ENCODE results near the gene SPAST.
"Not testable (repeated sequence)": the region's sequence is repeated elsewhere in the genome, so short reads cannot be mapped to it uniquely, and the experiment has no call there.

Gene SPAST, protein sequence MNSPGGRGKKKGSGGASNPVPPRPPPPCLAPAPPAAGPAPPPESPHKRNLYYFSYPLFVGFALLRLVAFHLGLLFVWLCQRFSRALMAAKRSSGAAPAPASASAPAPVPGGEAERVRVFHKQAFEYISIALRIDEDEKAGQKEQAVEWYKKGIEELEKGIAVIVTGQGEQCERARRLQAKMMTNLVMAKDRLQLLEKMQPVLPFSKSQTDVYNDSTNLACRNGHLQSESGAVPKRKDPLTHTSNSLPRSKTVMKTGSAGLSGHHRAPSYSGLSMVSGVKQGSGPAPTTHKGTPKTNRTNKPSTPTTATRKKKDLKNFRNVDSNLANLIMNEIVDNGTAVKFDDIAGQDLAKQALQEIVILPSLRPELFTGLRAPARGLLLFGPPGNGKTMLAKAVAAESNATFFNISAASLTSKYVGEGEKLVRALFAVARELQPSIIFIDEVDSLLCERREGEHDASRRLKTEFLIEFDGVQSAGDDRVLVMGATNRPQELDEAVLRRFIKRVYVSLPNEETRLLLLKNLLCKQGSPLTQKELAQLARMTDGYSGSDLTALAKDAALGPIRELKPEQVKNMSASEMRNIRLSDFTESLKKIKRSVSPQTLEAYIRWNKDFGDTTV

DNA sequence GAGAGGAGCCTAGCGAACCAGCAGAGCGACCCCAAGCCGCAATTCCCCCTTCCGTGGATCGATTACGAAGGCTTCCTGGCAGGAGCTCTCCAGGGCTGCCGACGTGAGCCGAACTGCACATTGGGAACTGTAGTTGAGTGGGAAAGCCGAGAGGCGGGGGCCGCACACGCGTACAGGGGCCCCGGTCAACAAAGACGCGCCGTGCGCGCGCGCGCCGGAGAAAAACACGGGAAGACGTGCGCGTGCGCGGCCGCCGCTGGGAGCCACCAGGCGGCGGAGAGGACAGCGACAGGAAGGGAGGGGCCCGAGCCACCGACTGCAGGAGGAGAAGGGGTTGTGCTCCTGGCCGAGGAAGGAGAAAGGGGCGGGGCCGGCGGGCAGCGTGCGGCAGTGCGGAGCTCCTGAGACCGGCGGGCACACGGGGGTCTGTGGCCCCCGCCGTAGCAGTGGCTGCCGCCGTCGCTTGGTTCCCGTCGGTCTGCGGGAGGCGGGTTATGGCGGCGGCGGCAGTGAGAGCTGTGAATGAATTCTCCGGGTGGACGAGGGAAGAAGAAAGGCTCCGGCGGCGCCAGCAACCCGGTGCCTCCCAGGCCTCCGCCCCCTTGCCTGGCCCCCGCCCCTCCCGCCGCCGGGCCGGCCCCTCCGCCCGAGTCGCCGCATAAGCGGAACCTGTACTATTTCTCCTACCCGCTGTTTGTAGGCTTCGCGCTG lies at the start of gene SPAST:
Gene SPAST (plus strand): TSS at position 247 of the 711 bp plus-strand sequence. CDS start 276 bp downstream, at position 523.
- peak; percentile 97 to 98 for DNase-seq

DNA sequence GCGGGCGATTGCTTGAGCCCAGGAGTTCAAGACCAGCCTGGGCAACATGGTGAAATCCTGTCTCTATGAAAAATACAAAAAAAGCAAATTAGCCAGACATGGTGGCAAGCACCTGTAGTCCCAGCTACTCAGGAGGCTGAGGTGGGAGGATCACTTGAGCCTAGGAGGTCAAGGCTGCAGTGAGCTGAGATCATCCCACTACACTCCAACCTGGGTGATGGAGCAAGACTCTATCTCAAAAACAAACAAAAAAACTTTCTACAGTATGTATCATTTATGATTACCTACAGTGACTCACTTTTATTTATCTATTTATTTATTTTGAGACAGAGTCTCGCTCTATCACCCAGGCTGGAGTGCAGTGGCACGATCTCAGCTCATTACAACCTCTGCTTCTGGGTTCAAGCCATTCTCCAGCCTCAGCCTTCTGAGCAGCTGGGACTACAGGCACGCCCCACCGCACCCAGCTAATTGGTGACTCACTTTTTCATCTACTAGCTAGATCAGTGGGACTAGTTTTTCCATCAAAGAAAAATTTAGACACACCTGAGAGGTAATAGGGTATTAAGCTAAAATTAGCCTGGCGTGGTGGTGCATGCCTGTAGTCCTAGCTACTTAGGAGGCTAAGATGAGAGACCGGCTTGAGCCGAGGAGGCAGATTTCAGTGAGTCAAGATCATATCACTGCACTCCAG lies 44.4 kb upstream of the SPAST start:
- not testable (repeated sequence) for DNase-seq

DNA sequence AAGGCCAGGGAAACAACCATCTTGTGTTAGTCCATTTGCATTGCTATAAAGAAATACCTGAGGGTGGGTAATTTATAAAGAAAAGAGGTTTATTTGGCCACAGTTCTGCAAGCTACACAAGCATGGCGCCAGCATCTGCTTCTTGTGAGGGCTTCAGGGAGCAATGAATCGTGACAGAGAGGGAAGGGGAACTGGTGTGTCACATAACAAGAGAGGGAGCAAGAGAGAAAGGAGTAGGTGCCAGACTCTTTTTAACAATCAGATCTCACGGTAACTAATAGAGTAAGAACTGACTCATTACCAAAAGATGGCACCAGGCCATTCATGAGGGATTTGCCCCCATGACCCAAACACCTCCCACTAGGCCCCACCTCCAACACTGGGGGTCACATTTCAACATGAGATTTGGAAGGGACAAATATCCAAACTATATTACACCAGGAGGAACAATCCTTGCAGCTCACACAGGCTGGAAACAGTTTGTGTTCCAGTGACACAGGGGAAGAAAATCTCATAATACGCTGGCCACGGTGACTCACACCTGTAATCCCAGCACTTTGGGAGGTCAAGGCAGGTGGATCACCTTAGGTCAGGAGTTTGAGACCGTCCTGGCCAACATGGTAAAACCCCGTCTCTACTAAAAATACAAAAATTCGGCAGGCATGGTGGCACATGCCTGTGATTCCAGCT lies 29.0 kb upstream of the SPAST start:
- DNase-seq = not testable (repeated sequence)

DNA sequence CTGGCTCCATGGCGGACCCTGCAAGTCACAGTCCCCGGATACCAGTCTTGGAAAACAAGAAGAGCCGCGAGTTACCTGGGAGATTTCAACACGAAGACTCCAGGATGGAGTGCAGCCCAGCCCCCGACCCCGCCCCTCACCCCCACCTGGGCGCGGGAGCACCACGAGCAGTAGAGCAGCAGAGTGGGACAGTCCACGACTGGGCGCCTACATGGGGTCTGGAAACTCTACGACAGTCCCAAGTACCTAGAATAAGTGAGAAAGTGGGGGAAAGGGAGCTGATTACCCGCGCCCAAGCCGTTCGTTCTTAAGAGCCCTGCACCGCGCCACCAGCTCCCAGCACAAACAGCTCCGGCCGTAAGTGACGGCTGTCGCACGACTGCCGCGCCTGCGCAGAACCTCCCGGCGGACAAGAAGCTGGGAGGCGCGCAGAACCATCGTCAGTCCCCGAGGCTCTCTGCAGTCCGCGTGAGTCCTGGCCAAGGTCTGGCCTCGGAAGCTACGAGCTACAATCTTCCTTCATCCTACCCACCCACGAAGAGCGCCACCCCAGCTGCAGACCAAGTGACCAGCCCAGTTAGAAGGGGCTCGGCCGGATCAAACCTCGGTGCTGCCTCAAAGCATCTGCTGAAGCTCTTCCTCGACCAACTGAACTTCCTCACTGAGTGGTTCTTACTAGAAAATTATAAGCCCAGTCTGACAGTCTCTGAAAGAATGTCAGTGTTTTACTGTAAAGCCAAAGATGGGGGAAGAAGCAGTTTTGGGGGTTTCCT lies 23.7 kb upstream of the SPAST start, which contains the start of gene DPY30:
Gene DPY30 (minus strand): TSS at position 359 of the 773 bp plus-strand sequence. CDS start 349 bp downstream, at position 10.
- peak; percentile 70 to 85 for DNase-seq

DNA sequence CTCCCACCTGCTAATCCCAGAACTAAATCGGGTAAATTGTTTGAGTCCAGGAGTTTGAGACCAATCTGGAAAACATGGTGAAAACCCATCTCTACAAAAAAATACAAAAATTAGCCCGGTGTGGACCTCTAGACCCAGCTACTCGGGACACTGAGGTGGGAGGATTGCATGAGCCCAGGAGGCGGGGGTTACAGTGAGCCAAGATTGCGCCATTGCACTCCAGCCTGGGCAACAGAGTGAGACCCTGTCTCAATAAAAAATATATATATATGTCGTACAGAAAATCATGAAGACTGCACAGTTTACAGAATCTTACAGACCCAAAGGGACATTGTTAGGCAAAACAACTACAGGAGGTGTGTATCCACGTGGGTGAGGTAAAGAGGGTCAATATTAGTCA lies 19.8 kb upstream of the SPAST start:
- no peak for DNase-seq

DNA sequence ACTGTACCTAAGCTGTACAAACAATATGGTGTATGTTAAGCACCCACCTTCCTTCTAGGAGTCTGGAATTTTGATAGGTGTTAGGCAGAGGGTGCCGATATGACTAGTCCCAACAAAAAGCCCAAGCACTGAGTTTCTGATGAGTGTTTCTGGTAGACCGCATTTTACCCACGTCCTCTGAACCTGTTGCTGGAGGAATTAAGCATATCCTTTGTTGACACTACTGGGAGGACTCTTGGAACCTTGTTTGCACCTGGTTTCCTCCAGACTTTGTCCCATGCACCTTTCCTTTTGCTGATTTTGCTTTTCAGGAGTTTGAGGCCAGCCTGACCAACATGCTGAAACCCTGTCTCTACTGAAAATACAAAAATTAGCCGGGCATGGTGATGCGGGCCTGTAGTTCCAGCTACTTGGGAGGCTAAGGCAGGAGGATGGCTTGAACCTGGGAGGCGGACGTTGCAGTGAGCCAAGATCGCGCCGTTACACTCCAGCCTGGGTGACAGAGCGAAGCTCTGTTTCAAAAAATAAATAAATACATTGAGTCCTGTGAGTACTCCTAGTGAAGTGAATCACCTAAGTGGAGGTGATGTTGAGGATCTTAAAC lies 11.4 kb upstream of the SPAST start:
- no peak for DNase-seq

DNA sequence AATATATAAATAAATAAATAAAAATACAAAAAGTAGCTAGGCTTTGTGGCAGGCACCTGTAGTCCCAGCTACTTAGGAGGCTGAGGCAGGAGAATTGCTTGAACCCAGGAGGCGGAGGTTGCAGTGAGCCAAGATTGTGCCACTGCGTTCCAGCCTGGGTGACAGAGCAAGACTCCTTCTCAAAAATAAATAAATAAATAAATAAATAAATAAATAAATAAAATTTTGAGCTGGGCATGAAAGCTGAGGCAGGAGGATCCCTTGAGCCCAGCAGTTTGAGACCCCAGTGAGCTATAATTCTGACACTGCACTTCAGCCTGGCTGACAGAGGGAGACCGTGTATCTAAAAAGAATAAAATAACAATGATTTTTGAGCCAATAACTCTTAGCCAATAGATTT lies 8.8 kb upstream of the SPAST start:
- DNase-seq = not testable (repeated sequence)

DNA sequence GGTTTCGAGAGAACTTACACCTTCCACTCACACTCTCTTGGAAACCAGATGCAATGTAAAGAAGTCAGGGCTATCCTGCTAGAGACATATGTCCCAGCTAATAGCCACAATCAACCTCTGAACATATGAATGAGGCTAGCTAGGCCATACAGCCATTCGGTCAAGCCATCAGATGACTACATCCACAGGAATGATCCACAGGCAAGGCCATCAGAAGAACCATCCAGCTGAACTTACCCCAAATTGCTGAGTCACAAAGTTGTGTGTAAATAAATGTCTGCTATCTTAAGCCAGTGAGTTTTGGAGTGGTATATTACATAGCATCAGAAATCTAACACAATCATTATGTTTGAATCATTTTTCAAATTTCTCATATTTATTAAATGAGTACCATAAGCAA lies 5.2 kb upstream of the SPAST start:
- DNase-seq = no peak

DNA sequence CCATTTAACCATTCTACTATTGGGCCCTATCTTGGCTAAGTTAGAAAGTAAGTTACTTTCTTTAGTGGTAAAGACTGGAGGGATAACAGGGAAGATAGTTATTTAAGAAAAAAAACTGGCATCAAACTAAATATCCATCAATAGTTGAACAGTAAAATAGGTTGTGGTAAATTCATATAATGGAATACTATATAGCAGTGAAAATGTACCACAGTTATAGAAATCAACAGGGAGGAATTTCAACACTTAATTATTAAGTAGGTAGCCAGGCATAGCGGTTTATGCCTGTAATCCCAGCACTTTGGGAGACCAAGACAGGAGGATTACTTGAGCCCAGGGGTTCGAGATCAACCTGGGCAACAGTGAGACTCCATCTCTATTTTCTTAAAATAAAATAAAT lies 3.1 kb upstream of the SPAST start:
- DNase-seq = no peak

DNA sequence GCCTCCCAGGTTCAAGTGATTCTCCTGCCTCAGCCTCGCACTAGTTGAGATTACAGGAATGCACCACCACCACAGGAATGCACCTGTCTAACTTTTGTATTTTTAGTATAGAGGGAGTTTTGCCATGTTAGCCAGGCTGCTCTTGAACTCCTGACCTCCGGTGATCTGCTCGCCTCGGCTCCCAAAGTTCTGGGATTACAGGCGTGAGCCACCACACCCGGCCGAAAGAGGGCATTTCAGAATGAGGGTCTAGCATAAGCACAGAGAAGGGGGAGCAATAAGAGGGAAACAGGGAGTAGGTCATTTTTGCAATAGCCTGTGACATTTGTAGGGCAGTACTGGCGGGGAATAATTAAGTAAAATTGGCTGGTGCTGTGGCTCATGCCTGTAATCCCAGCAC lies 1.9 kb upstream of the SPAST start:
- no peak for DNase-seq

DNA sequence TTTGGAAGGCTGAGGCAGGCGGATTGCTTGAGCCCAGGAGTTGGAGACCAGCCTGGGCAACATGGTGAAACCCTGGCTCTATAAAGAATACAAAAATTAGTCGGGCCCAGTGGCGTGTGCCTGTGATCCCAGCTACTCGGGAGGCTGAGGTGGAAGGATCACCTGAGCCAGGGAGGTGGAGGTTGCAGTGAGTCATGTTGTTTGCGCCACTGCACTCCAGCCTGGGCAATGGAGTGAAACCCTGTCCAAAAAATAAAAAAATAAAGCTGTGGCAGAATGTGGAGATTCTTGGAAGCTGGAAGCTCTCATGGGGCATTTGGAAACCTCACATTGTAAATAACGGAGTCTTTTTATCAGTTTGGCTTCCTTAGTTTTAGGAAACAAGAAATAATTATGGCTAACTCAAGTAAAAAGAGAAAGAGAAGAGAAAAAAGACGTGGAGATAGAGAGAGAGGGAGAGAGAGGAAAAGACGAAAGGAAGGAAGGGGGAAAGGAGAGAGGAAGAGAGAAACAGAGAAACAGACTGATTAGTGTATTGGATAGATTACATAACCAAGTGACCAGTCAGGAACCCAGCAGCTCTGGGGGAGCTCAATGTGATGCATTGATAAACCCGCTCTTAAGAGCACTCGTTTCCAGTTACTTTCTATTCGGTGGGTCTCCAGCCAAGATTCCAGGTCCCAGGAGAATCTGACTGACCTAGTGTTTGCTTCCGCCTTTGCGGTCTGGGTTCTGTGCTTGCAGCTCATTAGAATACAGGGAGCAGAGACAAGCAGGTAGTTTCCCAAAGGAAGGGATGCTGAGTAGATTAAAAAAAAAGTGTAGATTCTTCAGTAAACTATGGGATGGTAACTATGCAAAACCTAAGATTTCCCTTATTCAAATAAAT lies 1.1 kb upstream of the SPAST start:
- peak in 1 of 2 donors; percentile 13 for DNase-seq

DNA sequence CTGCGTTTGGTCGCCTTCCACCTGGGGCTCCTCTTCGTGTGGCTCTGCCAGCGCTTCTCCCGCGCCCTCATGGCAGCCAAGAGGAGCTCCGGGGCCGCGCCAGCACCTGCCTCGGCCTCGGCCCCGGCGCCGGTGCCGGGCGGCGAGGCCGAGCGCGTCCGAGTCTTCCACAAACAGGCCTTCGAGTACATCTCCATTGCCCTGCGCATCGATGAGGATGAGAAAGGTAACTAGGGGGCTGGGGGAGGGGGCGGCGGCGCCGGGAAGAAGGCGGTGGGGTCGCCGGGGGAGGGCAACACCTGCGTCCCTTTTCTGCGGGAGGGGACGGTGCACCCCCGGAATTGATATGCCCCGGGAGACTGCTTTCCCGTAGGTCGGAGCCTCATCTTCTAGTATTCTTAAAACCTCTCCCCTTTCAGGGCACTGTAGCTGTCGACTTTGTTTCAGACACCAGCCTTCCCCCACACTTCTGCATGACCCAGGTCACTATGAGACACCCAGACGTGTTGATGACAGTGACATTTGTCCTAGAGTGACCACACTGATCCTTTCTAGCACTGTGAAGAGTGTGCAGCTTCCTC lies 755 bp downstream of the SPAST start:
- peak in 1 of 2 donors; percentile 59 for DNase-seq

DNA sequence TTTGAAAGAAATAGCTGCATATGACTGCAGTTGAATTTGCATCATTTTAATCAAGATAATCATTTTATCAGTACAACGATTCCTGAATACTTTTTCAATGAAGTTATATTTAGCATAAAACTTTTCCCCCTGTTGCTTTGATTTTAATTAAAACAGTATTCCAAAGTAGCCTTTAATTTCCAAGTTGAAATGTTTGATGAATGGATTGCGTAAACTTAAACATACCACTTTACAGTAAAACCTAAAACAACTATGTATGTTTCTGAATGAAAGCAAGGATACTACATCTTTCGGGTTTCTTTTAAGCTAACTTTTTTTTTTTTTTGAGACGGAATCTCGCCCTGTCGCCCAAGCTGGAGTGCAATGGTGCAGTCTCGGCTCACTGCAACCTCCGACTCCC lies 1.4 kb downstream of the SPAST start:
- no peak for DNase-seq

DNA sequence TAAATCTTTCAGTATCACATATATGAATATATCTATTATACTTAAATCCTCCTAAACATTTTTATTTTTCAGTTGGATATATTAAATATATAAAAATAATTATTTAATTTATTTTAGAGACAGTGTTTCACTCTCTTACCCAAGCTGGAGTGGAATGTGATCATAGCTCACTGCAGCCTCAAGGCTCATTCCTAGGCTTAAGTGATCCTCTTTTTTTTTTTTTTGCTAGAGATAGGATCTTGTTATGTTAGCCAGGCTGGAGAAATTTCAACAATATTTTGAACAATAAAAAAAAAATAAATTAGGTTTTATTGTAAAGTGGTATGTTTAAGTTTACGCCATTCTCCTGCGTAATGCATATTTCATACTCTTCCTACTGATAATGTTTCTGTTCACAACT lies 4.2 kb downstream of the SPAST start:
- DNase-seq = no peak

DNA sequence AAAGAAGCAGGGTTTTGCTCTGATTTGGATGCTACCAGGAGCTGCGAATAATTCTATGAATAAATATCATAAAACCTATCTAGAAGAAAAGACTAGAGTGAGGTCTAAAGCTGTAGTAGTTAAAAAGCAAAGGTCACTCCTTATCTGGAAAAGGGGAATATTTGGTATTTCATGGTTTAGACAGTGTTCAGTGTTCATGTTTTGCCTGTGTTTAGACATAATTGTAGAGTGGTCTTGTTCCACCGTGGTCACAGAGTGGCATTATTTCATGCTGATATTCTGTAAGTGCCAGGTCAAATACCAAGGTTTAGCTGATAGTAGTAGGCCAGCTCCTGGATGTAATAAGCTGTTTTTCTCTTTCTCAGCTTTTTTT lies 10.8 kb downstream of the SPAST start:
- DNase-seq = no peak

DNA sequence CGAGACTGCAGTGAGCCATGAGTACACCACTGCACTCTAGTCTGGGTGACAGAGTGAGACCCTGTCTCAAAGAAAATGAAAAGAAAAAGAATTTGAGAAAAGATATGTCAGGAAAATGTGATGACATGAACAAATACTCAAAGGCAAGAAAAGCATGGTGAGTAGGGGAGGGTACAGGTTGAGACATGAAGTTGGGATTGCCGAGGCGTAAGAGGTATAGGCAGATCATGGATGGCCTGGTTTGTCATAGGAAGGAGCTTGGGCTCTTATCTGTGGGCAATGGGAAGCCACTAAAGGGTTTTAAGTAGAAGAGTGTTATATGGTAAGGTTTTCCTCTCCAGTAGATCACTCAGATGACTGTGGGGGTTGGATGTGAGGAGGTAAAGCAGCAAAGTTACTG lies 32.3 kb downstream of the SPAST start:
- DNase-seq = no peak

DNA sequence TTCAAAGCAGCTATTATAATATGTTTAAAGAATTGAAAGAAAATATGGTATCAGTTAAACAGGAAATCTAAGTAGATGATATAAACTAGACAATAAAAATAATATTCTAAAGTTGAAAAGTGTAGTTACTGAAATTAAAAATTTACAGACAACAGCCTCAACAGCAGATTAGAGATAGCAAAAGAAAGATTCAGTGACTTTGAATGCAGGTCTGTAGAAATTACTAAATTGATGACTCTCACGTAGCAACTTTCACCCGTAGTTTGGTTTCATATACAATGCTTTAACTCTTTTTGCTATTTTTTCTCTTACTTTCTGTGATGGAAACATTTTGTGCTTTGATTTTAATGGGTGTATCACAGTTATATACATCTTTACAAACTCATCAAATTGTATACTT lies 44.8 kb downstream of the SPAST start:
- no peak for DNase-seq

DNA sequence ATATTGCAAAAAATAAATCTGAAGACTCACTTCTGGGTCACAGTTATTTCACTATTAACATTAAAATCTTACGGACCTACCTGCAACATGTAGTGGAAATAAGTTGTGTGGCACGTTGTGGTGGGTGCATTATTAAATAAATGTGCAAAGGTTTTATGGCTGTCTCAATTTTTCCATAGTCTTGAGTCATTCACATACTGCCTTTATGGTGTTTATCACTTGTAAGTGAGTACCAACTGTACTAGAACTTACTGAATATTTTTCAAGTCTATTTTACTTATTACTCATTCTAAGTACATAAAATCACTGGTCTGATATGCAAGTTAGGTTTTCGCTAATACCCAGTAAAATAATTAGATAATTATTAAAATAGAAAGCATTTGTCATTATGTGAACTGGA lies 54.7 kb downstream of the SPAST start:
- no peak for DNase-seq

DNA sequence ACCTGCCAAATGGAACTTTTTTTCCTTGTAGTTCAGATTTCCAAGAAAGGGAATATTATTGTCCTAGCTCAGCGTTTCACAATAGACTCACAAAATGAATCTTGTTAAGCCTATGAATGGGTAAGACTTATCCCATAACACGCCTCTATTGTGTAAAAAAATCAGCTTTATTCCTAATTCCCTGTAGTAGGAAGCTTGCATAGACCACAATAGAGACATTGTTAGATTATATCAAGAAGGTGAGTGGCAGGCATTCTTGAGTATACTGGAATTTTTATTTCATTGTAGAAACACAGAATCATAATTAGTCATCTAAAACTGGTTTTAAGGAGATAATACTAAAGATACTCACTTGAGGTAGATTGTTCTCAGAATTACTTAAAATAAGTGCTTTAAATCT lies 55.8 kb downstream of the SPAST start:
- no peak for DNase-seq

DNA sequence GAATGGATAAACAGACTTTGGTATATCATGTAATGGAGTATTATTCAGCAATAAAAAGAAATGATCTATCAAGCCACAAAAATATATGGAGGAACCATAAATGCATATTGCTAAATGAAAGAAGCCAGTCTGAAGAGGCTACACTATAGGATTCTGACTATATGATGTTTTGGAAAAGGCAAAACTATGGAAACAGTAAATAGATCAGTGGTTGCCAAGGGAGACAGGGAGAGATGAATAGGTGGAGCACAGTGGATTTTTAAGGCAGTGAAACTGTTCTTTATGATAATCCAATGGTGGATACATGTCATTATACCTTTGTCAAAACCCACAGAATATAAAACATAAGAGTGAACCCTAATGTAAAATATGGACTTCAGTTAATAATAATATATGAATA lies 61.3 kb downstream of the SPAST start:
- no peak for DNase-seq

Measured in bone marrow (tissue), 2 donors.